Peyer's patch (tissue), 4 donors: Measurements from ENCODE around the gene FDXACB1. TPM values are rescaled to one million over a fixed set of nuclear protein-coding genes. Genes with fewer than 3 reads are reported as not detected.

ENCODE experiments used
- DNase-seq, 3 donors: peaks; one replicate each; pipeline ENCODE4 v3.0.0-alpha.2; 2017 to 2019
- H3K27ac ChIP-seq, 4 donors: fragments of 200-600 bp; sonication (generic); one replicate each; pipeline ENCODE4 v1.5.1; 2016 to 2019
- H3K27me3 ChIP-seq, 2 donors: fragments of 200-600 bp; sonication (generic); one replicate each; pipeline ENCODE4 v1.5.1; 2019
- H3K36me3 ChIP-seq, 3 donors: fragments of 200-600 bp; sonication (generic); one replicate each; pipeline ENCODE4 v1.5.1; 2016 to 2019
- H3K4me1 ChIP-seq, 4 donors: fragments of 200-600 bp; sonication (generic); one replicate each; pipeline ENCODE4 v1.5.1; 2016 to 2019
- H3K4me3 ChIP-seq, 4 donors: fragments of 200-600 bp; sonication (generic); 1 replicate in 3 of 4; 2 replicates in 1 of 4; pipeline ENCODE4 v1.5.1; 2016 to 2019; ENCODE audit warnings: mild to moderate bottlenecking in 1 of 4
- H3K9me3 ChIP-seq, 4 donors: fragments of 200-600 bp; sonication (generic); one replicate each; pipeline ENCODE4 v1.5.1; 2016 to 2019; ENCODE audit warnings: mild to moderate bottlenecking in 1 of 4
- CTCF ChIP-seq, 6 experiments: fragments of 450-650 bp in 4 of 6; fragments of 200-600 bp in 2 of 6; sonication (generic) in 1 of 6; IDR thresholded peaks; one replicate each; pipeline ENCODE4 v1.5.1; 2017 to 2019; ENCODE audit warnings: antibody characterized with exemption in 6 of 6, mild to moderate bottlenecking in 3 of 6, moderate library complexity in 1 of 6
- POLR2A ChIP-seq, 2 donors: fragments of 450-650 bp; IDR thresholded peaks; one replicate each; pipeline ENCODE4 v1.5.1; 2017; ENCODE audit warnings: antibody characterized with exemption in 2 of 2, mild to moderate bottlenecking in 2 of 2, moderate library complexity in 2 of 2
- total RNA-seq, 4 donors: library from RNA; depleted of rRNA; stranded (reverse); fragments of >200 nt; gene quantifications; one replicate each; pipeline ENCODE4 v1.1.0, GENCODE V29; 2016

The FDXACB1 gene
- total RNA-seq, 4 donors from 2014 or later, result 0.53 to 1.7 (median 1.1) TPM

GRCh38 chr11:111836162-111836561 lies 42.8 kb downstream of the FDXACB1 start:
- DNase-seq, result no peak
- TF ChIP-seq POLR2A (IDR thresholded peaks at IDR 0.05) (no peak), CTCF (IDR thresholded peaks at IDR 0.05) (no peak)
- Histone ChIP-seq H3K27ac (no peak overlapping the region), H3K4me3 (no peak overlapping the region), H3K36me3 (peaks cover 0 to 26% (median 0%) of the 10 kb centered on the region in 3 donors), H3K4me1 (no peaks in the 10 kb centered on the region), H3K27me3 (no peaks in the 10 kb centered on the region), H3K9me3 (no peaks in the 10 kb centered on the region)

GRCh38 chr11:111835665-111836064 lies 43.3 kb downstream of the FDXACB1 start:
- Histone ChIP-seq H3K4me1 (no peaks in the 10 kb centered on the region), H3K9me3 (no peaks in the 10 kb centered on the region), H3K36me3 (peaks cover 0 to 29% (median 0%) of the 10 kb centered on the region in 3 donors), H3K27ac (no peak overlapping the region), H3K4me3 (no peak overlapping the region), H3K27me3 (no peaks in the 10 kb centered on the region)
- no peak for DNase-seq
- no peak for TF ChIP-seq POLR2A (IDR thresholded peaks at IDR 0.05)
- no peak for TF ChIP-seq CTCF (IDR thresholded peaks at IDR 0.05)

GRCh38 chr11:111834432-111835163 lies 44.4 kb downstream of the FDXACB1 start:
- Histone ChIP-seq H3K9me3 (no peaks in the 10 kb centered on the region), H3K27me3 (no peaks in the 10 kb centered on the region), H3K36me3 (peaks cover 0 to 29% (median 0%) of the 10 kb centered on the region in 3 donors), H3K27ac (no peak overlapping the region), H3K4me3 (no peak overlapping the region), H3K4me1 (no peaks in the 10 kb centered on the region)
- DNase-seq, result no peak
- TF ChIP-seq CTCF (IDR thresholded peaks at IDR 0.05) (no peak), POLR2A (IDR thresholded peaks at IDR 0.05) (no peak)

- no peaks in the 10 kb centered on the region for H3K4me1 ChIP-seq
- TF ChIP-seq POLR2A (IDR thresholded peaks at IDR 0.05), result no peak
- no peak for TF ChIP-seq CTCF (IDR thresholded peaks at IDR 0.05)
- no peaks in the 10 kb centered on the region for H3K9me3 ChIP-seq
- H3K36me3 ChIP-seq, result peaks cover 0 to 29% (median 0%) of the 10 kb centered on the region in 3 donors
- DNase-seq, result no peak
- H3K27me3 ChIP-seq, result no peaks in the 10 kb centered on the region
- no peak overlapping the region for H3K27ac ChIP-seq
- H3K4me3 ChIP-seq, result no peak overlapping the region
Observed at GRCh38 chr11:111833524-111833923, 45.4 kb downstream of the FDXACB1 start.

GRCh38 chr11:111829185-111829968 lies 49.6 kb downstream of the FDXACB1 start:
- Histone ChIP-seq H3K4me3 (no peak overlapping the region), H3K27ac (no peak overlapping the region), H3K36me3 (peaks cover 0 to 11% (median 0%) of the 10 kb centered on the region in 3 donors), H3K4me1 (no peaks in the 10 kb centered on the region), H3K9me3 (no peaks in the 10 kb centered on the region), H3K27me3 (no peaks in the 10 kb centered on the region)
- TF ChIP-seq CTCF (IDR thresholded peaks at IDR 0.05), result no peak
- TF ChIP-seq POLR2A (IDR thresholded peaks at IDR 0.05), result no peak
- no peak for DNase-seq
